ENCODE measurements around the gene TRPV4. TPM values are rescaled to one million over a fixed set of nuclear protein-coding genes. Genes with fewer than 3 reads are reported as not detected.

TRPV4 gene
- total RNA-seq, 2 experiments from 2014 or later = not detected

- Histone ChIP-seq H3K4me3 (ENCODE audit: low read length) (no peak overlapping the region), H3K9me3 (ENCODE audit: control insufficient read depth in 1 of 2, insufficient read depth in 1 of 2, low read length in 2 of 2) (no peaks in the 10 kb centered on the region), H3K36me3 (ENCODE audit: insufficient read depth, low read length) (no peaks in the 10 kb centered on the region), H3K27me3 (ENCODE audit: control insufficient read depth in 1 of 2, insufficient read depth in 2 of 2, low read length in 2 of 2) (peaks cover 0 to 4% of the 10 kb centered on the region in 2 experiments), H3K4me1 (ENCODE audit: insufficient read depth, low read length) (no peaks in the 10 kb centered on the region), H3K27ac (ENCODE audit: low read depth in 1 of 2, low read length in 2 of 2) (no peak overlapping the region)
- Mint-ChIP-seq H3K27ac (no peak overlapping the region), H3K4me1 (ENCODE audit: low read depth) (no peaks in the 10 kb centered on the region), H3K4me3 (no peak overlapping the region), H3K9me3 (no peaks in the 10 kb centered on the region), H3K27me3 (no peaks in the 10 kb centered on the region), H3K36me3 (ENCODE audit: low read depth) (no peaks in the 10 kb centered on the region)
- ChIA-PET POLR2A (no interaction called here), CTCF (no interaction called here)
- ATAC-seq (ENCODE audit: poor library complexity) (no peak), DNase-seq (no peak)
- intact Hi-C loops (cut with DNase I, micrococcal nuclease) = loop anchor here in 1 of 2 experiments (2.0 kb wide), 1 partner anchor 23 kb away; no protein-coding TSS in a partner anchor
- no peak for TF ChIP-seq CTCF (IDR thresholded peaks at IDR 0.05)
These were observed 19.3 kb downstream of the TRPV4 start for GRCh38 chr12:109813810-109814416.

GRCh38 chr12:109811624-109811995 lies 21.6 kb downstream of the TRPV4 start:
- Histone ChIP-seq H3K36me3 (ENCODE audit: insufficient read depth, low read length) (no peaks in the 10 kb centered on the region), H3K27ac (ENCODE audit: low read depth in 1 of 2, low read length in 2 of 2) (no peak overlapping the region), H3K4me1 (ENCODE audit: insufficient read depth, low read length) (no peaks in the 10 kb centered on the region), H3K4me3 (ENCODE audit: low read length) (no peak overlapping the region), H3K27me3 (ENCODE audit: control insufficient read depth in 1 of 2, insufficient read depth in 2 of 2, low read length in 2 of 2) (peaks cover 0 to 4% of the 10 kb centered on the region in 2 experiments), H3K9me3 (ENCODE audit: control insufficient read depth in 1 of 2, insufficient read depth in 1 of 2, low read length in 2 of 2) (no peaks in the 10 kb centered on the region)
- TF ChIP-seq CTCF (IDR thresholded peaks at IDR 0.05) = no peak
- no peaks in the 10 kb centered on the region for H3K36me3 Mint-ChIP-seq (ENCODE audit: low read depth)
- H3K9me3 Mint-ChIP-seq = no peaks in the 10 kb centered on the region
- DNase-seq (no peak), ATAC-seq (ENCODE audit: poor library complexity) (no peak)
- no peak overlapping the region for H3K4me3 Mint-ChIP-seq
- intact Hi-C loops (cut with DNase I, micrococcal nuclease) = no loop called here
- H3K4me1 Mint-ChIP-seq (ENCODE audit: low read depth) = no peaks in the 10 kb centered on the region
- H3K27me3 Mint-ChIP-seq = no peaks in the 10 kb centered on the region
- H3K27ac Mint-ChIP-seq = no peak overlapping the region
- CTCF ChIA-PET = no interaction called here
- POLR2A ChIA-PET = no interaction called here

- DNase-seq = no peak
These were observed 22.1 kb downstream of the TRPV4 start for GRCh38 chr12:109810954-109811623.

More at GRCh38 chr12:109810954-109811623, 22.1 kb downstream of the TRPV4 start:
- H3K4me3 Mint-ChIP-seq = no peak overlapping the region
- H3K27me3 ChIP-seq (ENCODE audit: control insufficient read depth in 1 of 2, insufficient read depth in 2 of 2, low read length in 2 of 2) = peaks cover 0 to 4% of the 10 kb centered on the region in 2 experiments
- TF ChIP-seq CTCF (IDR thresholded peaks at IDR 0.05) = no peak
- no peaks in the 10 kb centered on the region for H3K36me3 Mint-ChIP-seq (ENCODE audit: low read depth)
- no peak overlapping the region for H3K4me3 ChIP-seq (ENCODE audit: low read length)
- H3K9me3 ChIP-seq (ENCODE audit: control insufficient read depth in 1 of 2, insufficient read depth in 1 of 2, low read length in 2 of 2) = no peaks in the 10 kb centered on the region
- no peak overlapping the region for H3K27ac Mint-ChIP-seq
- H3K27me3 Mint-ChIP-seq = no peaks in the 10 kb centered on the region
- H3K4me1 ChIP-seq (ENCODE audit: insufficient read depth, low read length) = no peaks in the 10 kb centered on the region
- POLR2A ChIA-PET = no interaction called here
- no peaks in the 10 kb centered on the region for H3K9me3 Mint-ChIP-seq
- CTCF ChIA-PET = no interaction called here
- H3K36me3 ChIP-seq (ENCODE audit: insufficient read depth, low read length) = no peaks in the 10 kb centered on the region
- intact Hi-C loops (cut with DNase I, micrococcal nuclease) = no loop called here
- no peaks in the 10 kb centered on the region for H3K4me1 Mint-ChIP-seq (ENCODE audit: low read depth)
- no peak for ATAC-seq (ENCODE audit: poor library complexity)
- H3K27ac ChIP-seq (ENCODE audit: low read depth in 1 of 2, low read length in 2 of 2) = no peak overlapping the region

Data from CD4-positive, alpha-beta T cell (primary cell).